Posterior vena cava (tissue), 2 donors: ENCODE data around the gene PKP2. TPM values are rescaled to one million over a fixed set of nuclear protein-coding genes. Genes with fewer than 3 reads are reported as not detected.

ENCODE experiments used
- DNase-seq: peaks from one replicate; pipeline ENCODE4 v3.0.0-alpha.2; 2020; ENCODE audit warnings: low spot score
- intact Hi-C, 2 donors: fragments of 100-400 bp; cut with DNase I; formaldehyde crosslinking; loops; one replicate each; pipeline versions ENCODE4 v1.14.1 to v1.14.2; 2022 to 2023
- total RNA-seq, 2 donors: library from RNA; stranded (reverse); fragmentation: NEBNext Ultra II Directional; extraction: Animal tissue kit (Norgen Biotek cat#: 25700); gene quantifications; one replicate each; pipeline ENCODE4 v1.2.1, GENCODE V29; 2021
- donor health status: DM: yes; HTN: yes; CAD: no.
- donor health status: DM: yes; HTN: yes; CAD: no.

PKP2 gene
- total RNA-seq, 2 donors from 2014 or later: 0.38 to 3.6 TPM

DNA sequence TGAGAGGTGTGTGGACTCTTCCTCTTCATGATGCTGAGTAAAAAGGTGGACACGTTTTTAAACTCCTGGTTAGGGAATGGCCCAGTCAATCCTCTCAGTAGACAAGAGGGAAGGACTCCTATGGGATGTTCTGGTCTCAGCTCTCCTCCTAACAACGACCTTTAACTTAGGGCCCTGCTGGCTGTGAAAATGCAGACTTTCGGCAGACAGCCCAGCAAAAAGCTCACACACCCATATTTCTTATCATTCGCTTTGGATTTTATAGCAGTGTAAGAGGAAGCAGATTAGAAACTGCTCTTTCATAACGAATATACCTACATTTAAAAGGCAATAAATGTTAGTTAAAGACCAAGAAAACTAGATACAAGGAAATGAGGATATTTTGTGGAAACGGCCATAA is 122.9 kb downstream of the PKP2 start:
- intact Hi-C loops: no loop called here
- DNase-seq: no peak

DNA sequence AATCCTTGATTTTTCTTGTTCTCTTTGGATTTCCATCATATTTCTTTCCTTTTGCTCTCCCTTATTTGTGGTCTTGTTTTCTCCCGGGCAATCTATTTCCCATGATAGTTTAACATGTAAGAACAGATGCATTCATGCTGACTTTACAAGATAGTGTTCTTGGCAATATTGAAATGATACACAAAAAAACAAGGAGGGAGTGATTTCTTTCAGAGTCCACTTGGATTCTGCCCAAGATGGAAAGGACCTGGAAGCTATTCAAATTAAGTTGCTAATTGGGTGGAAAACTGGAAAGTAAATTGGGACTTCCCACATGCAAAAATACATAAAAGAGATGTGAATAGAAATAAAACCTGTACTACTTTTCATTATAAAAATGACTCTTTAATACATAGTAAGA is 126.4 kb downstream of the PKP2 start:
- DNase-seq: no peak
- intact Hi-C loops: no loop called here

DNA sequence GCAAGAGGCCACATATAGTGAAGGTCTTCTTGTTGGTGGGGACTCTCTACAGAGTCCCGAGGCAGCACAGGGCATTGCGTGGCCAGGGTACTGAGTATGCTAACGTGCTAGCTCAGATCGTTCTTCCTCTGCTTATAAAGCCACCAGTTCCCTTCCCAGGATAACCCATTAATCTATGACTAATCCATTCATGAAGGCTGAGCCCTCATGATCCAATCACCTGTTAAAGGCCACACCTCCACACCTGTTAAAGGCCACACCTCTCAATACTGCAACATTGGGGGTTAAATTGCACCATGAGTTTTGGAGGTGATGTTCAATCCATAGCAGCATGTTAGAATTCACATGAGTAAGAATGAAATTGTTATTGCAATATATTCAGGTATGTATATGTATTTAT is 128.1 kb downstream of the PKP2 start:
- intact Hi-C loops: no loop called here

DNA sequence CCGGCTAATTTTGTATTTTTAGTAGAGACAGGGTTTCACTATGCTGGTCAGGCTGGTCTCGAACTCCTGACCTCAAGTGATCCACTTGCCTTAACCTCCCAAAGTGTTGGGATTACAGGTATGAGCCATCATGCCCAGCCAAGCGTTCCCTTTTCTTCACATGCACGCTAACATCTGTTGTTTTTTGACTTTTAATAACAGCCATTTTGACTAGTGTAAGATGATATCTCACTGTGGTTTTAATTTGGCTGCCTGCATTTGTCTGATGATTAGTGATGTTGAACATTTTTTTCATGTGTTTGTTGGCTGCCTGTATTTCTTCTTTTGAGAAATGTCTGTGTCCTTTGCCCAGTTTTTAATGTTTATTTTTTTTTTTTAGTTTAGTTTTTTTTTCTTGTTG is 130.7 kb downstream of the PKP2 start:
- intact Hi-C loops: no loop called here
- no peak for DNase-seq

More for the DNA sequence above, 128.1 kb downstream of the PKP2 start:
- no peak for DNase-seq

DNA sequence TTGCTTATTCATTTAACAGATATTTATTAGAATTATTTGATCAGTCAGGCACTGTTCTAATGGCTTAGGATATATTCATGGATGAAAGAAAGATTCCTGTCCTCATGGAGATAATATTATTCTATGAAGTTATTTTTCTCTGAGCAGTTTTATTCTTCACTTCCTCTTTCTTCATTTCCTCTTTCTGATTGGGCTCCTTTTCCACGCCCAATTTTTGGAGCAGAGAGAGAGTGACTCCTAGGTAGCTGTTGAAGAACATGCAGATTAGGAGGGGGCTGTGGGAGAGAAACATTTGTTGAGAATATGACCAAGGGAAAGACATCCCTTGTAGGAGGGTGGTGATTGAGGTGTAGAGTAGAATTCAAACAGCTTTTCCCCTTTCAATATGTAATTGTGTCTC is 134.9 kb downstream of the PKP2 start:
- intact Hi-C loops: no loop called here

DNA sequence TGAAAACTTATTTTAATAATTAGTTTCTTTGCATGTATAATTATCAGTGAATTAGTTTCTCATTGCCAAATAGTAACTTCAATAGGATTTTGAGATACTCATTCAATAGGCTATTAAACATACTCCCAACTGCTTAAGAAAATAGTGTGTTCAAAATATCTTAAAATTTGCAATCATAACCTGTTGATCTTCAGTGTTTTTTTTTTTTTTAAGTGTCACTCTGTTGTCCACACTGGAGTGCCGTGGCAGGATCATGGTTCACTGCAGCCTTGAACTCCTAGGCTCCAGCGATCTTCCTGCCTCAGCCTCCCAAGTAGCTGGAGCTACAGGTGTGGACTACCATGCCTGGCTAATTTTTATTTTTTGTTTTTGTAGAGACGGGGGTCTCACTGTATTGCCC is 139.4 kb downstream of the PKP2 start:
- intact Hi-C loops: loop anchor here in 1 of 2 donors (10.0 kb wide), 1 partner anchor 1268 kb away; the partner anchor contains the start of gene ALG10
- no peak for DNase-seq

More for the DNA sequence above, 134.9 kb downstream of the PKP2 start:
- no peak for DNase-seq

DNA sequence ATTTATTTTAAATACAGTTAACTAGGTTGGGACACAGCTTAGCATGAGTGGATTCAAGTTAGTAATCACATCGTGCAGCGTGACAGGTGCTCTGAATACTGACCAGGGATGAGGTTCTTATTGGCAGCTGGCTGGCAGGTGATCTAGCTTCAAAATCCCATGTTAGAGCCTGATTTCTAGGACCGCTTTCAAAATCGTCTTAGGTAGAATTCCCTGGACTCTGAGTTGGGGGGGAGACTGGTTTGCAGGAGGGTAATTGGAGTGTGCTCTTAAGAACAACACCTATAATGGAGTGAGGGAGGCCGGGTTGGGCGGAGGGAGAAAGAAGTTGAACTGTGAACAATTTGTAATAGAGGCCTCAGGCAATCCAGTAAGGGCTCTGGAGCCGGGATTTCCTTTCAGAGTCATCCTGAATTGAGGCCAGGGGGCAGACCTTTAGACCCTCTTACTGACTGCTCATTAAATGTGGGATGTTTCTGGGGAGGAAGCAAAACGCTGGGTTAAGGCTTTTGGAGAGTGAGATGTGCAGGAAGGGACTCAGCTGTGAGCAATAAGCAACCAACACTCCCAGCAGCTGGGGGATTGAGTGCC is 140.0 kb downstream of the PKP2 start:
- DNase-seq: no peak
- intact Hi-C loops: loop anchor here in 1 of 2 donors (10.0 kb wide), 1 partner anchor 1268 kb away; the partner anchor contains the start of gene ALG10

DNA sequence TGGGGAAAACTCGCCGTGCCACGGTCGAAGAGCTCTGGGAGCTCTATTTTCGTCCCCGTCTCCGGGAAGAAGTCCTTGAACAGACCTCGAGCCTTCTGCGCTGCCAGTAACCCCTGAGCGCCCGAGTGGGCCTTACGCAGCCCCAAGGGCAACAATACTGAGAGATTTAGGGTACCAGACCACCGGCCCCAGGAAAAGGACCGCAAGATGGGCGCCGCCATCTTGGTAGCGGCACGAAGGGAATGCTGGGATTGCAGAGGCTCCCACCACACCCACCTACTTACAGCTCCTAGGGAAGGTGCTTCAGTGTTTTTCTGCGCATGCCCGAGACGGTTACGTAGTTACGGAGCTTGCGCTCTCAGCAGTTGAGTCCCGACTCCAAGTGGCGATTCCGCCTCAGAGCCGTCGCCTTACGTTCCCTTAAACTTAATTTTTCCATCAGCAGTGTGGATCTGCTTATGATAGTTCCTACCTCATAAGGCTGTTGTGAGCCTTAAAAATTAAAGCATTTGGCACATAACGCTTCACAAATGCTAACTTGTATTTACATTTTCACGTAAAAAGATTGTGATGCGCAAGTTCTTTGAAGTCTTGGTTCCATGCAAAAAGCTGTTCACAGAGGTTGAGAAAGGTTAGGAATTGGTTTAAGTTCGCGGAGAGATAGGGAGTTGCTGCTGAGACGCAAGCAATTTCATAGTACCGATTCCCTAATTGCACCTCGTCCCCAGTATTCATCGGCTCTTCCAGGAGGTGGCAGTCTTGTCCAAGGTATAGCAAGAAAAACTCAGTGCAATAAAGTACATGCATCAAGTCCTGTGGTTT is 140.7 kb downstream of the PKP2 start, which contains the start of gene YARS2:
Gene YARS2 (minus strand): TSS at position 244 of the 822 bp plus-strand sequence. CDS start 23 bp downstream, at position 221.
- peak; percentile 97 for DNase-seq
- intact Hi-C loops: loop anchor here in 1 of 2 donors (10.0 kb wide), 1 partner anchor 1269 kb away; the partner anchor contains the start of gene ALG10

DNA sequence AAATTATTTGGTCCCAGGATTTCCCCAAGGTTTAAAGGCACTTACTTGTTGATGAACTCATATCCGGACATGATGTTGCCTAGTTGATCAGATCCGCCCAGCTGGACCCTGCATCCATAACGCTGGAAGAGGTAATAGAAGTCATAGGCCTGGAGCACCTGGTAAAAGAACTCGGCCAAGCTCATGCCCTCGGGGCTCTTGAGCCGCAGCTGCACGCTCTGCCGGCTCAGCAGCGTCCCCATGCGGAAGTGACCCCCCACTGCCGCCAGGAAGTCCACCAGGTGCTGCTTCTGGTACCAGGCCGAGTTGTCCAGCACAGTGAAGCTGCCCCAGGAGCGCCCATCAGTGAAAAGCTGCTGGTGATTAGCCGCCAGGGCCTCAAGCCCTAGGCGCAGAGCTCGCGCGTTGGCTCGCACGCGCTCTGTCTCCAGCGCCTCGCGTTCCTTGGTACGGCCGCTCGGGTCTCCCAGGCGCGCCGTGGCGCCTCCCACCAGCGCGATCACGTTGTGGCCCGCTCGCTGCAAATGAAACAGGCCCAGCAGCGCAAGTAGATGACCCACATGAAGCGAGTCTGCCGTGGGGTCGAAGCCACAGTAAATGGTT is 141.4 kb downstream of the PKP2 start:
- peak; percentile 91 for DNase-seq
- intact Hi-C loops: loop anchor here in 1 of 2 donors (10.0 kb wide), 1 partner anchor 1270 kb away; the partner anchor contains the start of gene ALG10

DNA sequence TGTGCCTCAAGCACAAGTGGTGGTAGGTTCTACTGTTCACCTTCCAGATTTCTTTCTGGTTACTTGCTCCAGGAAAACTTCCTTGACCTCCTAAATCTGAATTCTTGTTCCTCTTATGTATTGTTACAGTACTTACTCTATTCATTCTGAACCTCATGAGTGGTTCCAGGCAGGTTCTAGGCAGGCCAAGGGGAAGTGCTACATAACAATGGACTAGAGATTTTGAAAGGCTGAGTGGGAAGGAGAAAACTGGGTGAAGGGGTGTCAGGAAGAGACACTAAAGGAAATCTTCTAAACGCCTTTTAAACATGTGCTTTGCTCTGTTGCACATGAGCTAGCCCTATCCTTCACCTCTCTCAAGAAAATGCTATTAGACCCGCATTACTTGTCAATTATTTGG is 142.5 kb downstream of the PKP2 start:
- intact Hi-C loops: loop anchor here in 1 of 2 donors (10.0 kb wide), 1 partner anchor 1271 kb away; the partner anchor contains the start of gene ALG10
- no peak for DNase-seq

DNA sequence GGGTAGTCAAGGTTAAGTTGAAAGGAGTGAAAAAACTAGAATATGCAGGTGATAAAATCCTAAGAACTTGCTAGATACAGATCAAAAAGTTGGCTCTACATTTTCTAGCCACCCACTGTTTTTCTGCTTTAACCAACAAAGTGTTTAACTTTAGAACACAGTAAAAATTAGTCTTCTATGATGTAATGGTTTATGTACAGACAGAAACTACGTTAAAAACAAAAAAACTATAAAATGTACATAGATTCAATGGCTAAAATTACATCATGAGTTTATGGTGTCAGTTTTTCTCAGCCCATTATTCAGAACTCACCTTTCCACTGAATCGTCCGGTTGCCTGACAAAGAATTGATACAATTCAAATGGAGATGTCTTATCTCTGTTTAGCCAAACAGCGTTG is 143.0 kb downstream of the PKP2 start:
- intact Hi-C loops: loop anchor here in 1 of 2 donors (10.0 kb wide), 1 partner anchor 1271 kb away; the partner anchor contains the start of gene ALG10
- no peak for DNase-seq

DNA sequence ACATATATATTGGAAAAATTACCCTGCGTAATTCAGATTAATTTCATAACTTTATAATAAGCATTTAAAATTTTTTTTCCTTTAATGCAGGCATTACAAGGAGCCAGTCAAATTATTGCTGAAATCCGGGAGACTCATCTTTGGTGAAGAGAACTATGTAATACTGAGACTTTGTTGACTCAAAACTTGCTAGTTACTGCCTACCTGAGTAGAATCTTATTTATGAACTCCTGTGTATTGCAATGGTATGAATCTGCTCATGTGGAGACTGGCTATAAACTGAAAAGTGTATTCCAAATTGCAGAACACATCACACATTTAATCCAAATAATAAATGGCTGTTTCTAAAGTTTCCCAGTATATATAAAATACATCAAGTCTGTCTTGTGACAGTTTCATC is 153.3 kb downstream of the PKP2 start:
- intact Hi-C loops: no loop called here
- no peak for DNase-seq

DNA sequence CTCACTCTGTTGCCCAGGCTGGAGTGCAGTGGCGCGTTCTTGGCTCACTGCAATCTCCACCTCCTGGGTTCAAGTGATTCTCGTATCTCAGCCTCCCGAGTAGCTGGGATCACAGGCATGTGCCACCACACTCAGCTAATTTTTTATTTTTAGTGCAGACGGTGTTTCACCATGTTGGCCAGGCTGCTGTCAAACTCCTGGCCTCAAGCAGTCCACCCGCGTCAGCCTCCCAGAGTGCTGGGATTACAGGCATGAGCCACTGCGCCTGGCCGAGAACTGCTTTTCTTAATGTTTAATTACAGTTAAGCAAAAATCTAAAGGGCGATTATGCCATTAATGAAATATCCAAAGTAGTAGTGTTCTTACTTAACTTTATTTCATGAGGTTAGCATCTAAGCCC is 154.4 kb downstream of the PKP2 start:
- intact Hi-C loops: no loop called here
- no peak for DNase-seq

Other genes starting within 250 kb of the PKP2 start
- gene DNM1L, start 217.5 kb downstream of the PKP2 start, total RNA-seq: 10 to 100 TPM; 84.5 to 93.2 TPM
- gene YARS2, start 140.9 kb downstream of the PKP2 start, total RNA-seq: 10 to 100 TPM in 1 of 2 donors, 1 to 10 TPM in 1; 9.2 to 10.3 TPM